Measurements from ENCODE around the gene ARHGEF28.

ARHGEF28 gene

DNA sequence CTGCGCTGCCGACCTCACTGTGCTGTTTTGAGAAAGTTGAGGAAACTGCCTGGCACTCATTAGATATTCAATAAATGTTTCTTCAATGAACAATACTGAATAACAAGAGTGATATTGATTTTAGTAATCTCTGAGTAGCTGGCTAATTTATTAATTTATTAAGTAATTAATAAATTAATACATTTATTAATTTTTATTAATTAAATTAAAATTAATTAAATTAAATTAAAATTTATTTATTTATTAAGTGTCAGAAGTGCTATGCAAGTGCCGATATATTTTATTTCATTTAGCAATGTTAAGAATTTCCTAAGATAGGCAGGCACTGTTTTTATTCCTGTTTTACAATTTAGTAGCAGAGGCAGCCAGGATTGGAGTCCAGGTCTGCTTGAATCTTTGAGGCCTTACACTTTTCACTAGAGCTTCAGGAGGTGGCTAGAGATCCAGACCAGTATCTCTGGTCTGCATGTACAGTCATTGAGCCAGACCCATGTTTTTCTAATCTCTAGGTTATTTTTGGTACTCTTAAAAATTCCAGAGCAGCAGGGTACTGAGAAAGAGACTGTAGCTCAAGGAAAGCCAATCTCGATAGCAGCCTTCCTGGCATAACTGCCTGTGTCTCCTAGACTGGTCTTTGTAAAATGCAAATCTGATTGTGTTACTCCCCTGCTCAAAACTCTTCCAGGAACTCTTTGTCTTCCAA lies 109.2 kb downstream of the ARHGEF28 start:
- H3K27me3 ChIP-seq, result no peaks in the 10 kb centered on the region
- no peaks in the 10 kb centered on the region for H3K36me3 ChIP-seq
- H3K4me3 ChIP-seq (ENCODE audit: low read depth in 1 of 2, low read length in 1 of 2), result no peak overlapping the region
- no peaks in the 10 kb centered on the region for H3K4me1 ChIP-seq (ENCODE audit: control insufficient read depth in 1 of 2, insufficient read depth in 1 of 2, low read depth in 1 of 2, low read length in 1 of 2)
- H3K9me3 ChIP-seq, result no peaks in the 10 kb centered on the region
- H3K27ac ChIP-seq, result no peak overlapping the region
- TF ChIP-seq, protein P1, sequence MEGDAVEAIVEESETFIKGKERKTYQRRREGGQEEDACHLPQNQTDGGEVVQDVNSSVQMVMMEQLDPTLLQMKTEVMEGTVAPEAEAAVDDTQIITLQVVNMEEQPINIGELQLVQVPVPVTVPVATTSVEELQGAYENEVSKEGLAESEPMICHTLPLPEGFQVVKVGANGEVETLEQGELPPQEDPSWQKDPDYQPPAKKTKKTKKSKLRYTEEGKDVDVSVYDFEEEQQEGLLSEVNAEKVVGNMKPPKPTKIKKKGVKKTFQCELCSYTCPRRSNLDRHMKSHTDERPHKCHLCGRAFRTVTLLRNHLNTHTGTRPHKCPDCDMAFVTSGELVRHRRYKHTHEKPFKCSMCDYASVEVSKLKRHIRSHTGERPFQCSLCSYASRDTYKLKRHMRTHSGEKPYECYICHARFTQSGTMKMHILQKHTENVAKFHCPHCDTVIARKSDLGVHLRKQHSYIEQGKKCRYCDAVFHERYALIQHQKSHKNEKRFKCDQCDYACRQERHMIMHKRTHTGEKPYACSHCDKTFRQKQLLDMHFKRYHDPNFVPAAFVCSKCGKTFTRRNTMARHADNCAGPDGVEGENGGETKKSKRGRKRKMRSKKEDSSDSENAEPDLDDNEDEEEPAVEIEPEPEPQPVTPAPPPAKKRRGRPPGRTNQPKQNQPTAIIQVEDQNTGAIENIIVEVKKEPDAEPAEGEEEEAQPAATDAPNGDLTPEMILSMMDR (IDR thresholded peaks at IDR 0.05), result no peak

DNA sequence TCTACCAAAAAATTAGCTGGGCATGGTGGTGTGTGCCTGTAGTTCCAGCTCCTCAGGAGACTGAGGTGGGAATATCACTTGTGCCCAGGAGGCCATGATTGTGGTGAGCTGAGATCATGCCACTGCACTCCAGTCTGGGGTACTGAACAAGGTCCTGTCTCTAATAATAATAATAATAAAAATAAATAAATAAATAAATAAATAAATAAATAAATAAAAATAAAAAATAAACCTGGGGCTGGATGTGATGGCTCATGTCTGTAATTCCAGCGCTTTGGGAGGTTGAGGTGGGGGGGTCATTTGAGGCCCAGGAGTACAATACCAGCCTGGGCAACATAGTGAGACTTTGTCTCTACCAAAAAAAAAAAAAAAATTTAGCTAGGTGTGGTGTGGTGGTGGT lies 113.7 kb downstream of the ARHGEF28 start:
- TF ChIP-seq, protein P1 (IDR thresholded peaks at IDR 0.05), result no peak

DNA sequence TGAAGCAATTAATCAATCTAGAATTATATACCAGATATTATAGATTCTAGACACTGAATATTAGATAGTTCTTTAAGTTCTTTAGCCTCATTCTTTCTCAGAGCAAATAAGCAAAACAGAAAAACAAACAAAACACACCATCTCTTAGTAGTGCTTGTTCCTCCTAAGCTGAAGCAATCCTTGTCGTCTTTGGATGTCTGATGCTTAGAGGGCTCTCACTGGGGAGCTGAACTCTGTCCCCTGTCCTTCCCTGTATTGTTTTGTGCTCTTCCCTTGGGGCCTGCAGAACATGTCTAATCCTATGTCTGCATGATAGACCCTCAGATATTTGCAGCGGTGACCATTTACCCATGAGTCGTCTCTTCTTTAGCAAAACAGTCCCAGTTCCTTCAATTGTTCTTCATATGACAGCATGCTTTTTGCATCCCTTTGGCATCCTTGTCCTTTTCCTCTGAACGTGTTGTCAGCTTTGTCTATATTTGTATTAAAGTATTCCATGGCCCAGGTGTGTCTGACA lies 114.3 kb downstream of the ARHGEF28 start:
- no peak overlapping the region for H3K4me3 ChIP-seq (ENCODE audit: low read depth in 1 of 2, low read length in 1 of 2)
- no peaks in the 10 kb centered on the region for H3K4me1 ChIP-seq (ENCODE audit: control insufficient read depth in 1 of 2, insufficient read depth in 1 of 2, low read depth in 1 of 2, low read length in 1 of 2)

More for the DNA sequence above, 113.7 kb downstream of the ARHGEF28 start:
- H3K9me3 ChIP-seq, result no peaks in the 10 kb centered on the region
- no peak overlapping the region for H3K27ac ChIP-seq
- no peaks in the 10 kb centered on the region for H3K27me3 ChIP-seq
- H3K36me3 ChIP-seq, result no peaks in the 10 kb centered on the region
- H3K4me1 ChIP-seq (ENCODE audit: control insufficient read depth in 1 of 2, insufficient read depth in 1 of 2, low read depth in 1 of 2, low read length in 1 of 2), result no peaks in the 10 kb centered on the region
- no peak overlapping the region for H3K4me3 ChIP-seq (ENCODE audit: low read depth in 1 of 2, low read length in 1 of 2)

DNA sequence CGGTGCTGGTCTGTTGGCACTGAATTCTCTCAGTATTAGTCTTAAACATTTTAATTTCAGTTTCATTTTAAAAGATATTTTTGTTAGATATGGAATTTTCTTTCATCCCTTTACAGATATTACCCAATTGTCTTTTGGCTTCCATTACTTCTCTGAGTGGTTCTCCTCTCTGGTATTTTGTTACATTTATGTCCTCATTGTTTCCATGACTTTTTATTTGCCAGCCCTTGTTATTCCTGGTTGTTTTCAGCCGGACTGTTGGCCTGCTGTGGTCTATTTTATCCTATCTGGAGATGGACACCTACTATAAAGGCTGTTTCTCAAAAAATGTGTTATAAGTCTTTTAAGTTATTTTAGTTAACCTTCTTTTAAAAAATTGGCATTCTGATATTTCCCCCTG lies 117.2 kb downstream of the ARHGEF28 start:
- H3K9me3 ChIP-seq, result no peaks in the 10 kb centered on the region
- H3K27me3 ChIP-seq, result no peaks in the 10 kb centered on the region
- no peaks in the 10 kb centered on the region for H3K36me3 ChIP-seq
- TF ChIP-seq, protein P1 (IDR thresholded peaks at IDR 0.05), result no peak
- no peak overlapping the region for H3K4me3 ChIP-seq (ENCODE audit: low read depth in 1 of 2, low read length in 1 of 2)
- H3K27ac ChIP-seq, result no peak overlapping the region
- no peaks in the 10 kb centered on the region for H3K4me1 ChIP-seq (ENCODE audit: control insufficient read depth in 1 of 2, insufficient read depth in 1 of 2, low read depth in 1 of 2, low read length in 1 of 2)

More for the DNA sequence above, 114.3 kb downstream of the ARHGEF28 start:
- no peak overlapping the region for H3K27ac ChIP-seq
- no peaks in the 10 kb centered on the region for H3K9me3 ChIP-seq
- TF ChIP-seq, protein P1 (IDR thresholded peaks at IDR 0.05), result no peak
- no peaks in the 10 kb centered on the region for H3K27me3 ChIP-seq
- no peaks in the 10 kb centered on the region for H3K36me3 ChIP-seq

DNA sequence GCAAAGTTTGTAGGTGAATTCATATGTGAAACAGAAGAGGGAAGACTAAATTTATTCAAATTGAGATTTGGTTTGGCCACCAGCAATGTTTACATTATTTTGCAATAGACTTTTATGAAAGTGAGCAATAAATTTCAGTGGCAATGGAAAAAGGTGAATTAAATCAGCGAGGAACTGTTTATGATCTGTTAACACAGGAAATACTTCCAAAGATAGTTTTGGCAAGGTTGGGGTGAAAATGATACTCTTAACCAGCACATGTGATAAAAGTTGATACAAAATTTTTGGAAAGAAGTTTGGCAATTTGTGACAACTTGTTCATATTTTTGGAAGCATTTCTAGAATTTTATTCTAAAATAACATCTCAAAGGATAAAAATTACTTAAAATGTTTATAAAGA lies 119.8 kb downstream of the ARHGEF28 start:
- TF ChIP-seq, protein P1 (IDR thresholded peaks at IDR 0.05), result no peak
- Histone ChIP-seq H3K36me3 (no peaks in the 10 kb centered on the region), H3K4me1 (ENCODE audit: control insufficient read depth in 1 of 2, insufficient read depth in 1 of 2, low read depth in 1 of 2, low read length in 1 of 2) (no peaks in the 10 kb centered on the region), H3K9me3 (no peaks in the 10 kb centered on the region), H3K4me3 (ENCODE audit: low read depth in 1 of 2, low read length in 1 of 2) (no peak overlapping the region), H3K27me3 (peaks cover 1% of the 10 kb centered on the region), H3K27ac (no peak overlapping the region)
